ENCODE results near the gene PDC.
"Not testable (repeated sequence)": the region's sequence is repeated elsewhere in the genome, so short reads cannot be mapped to it uniquely, and the experiment has no call there.

The PDC gene

GRCh38 chr1:186401446-186401845 lies 59.5 kb downstream of the PDC start:
- not testable (repeated sequence) for DNase-seq (ENCODE audit: low read depth in 3 of 3)
